Measurements from ENCODE around the gene KCNK3. TPM values are rescaled to one million over a fixed set of nuclear protein-coding genes. Genes with fewer than 3 reads are reported as not detected.
A peak's percentile ranks its signal among the peaks of the same experiment; 100 is the strongest.

KCNK3 gene
- total RNA-seq, 1 donor from 2014 or later, result 25.4 TPM

GRCh38 chr2:26780203-26780760 lies 87.8 kb downstream of the KCNK3 start:
- ATAC-seq (peak; percentile 5), DNase-seq (no peak)
- no peak for TF ChIP-seq CTCF (IDR thresholded peaks at IDR 0.05)
- Histone ChIP-seq H3K27me3 (no peaks in the 10 kb centered on the region), H3K27ac (no peak overlapping the region), H3K4me1 (peaks cover 3% of the 10 kb centered on the region), H3K36me3 (peaks cover 59% of the 10 kb centered on the region), H3K4me3 (no peak overlapping the region), H3K9me3 (no peaks in the 10 kb centered on the region)
- intact Hi-C loops (cut with DNase I), result no loop called here

Other genes with a start within 250 kb of the KCNK3 start
- 0.69 TPM for gene OTOF, start 214.6 kb upstream of the KCNK3 start, total RNA-seq
- gene CIB4, start 51.4 kb upstream of the KCNK3 start, total RNA-seq, result not detected
- 42.2 TPM for gene SLC35F6, start 71.6 kb downstream of the KCNK3 start, total RNA-seq
- 0.78 TPM for gene CENPA, start 93.3 kb downstream of the KCNK3 start, total RNA-seq
- not detected for gene DPYSL5, start 155.4 kb downstream of the KCNK3 start, total RNA-seq